Activated T-helper 2 cell treated with anti-CD3 and anti-CD28 coated beads, Interferon-gamma antibody, Interleukin-2, Interleukin-4, amounts not matched to agents 10 μg/mL and 5 μg/mL and 100 μg/mL, durations not matched to agents 14 hours and 24 hours and 36 hours (primary cell): Measurements from ENCODE around the gene GNA14. TPM values are rescaled to one million over a fixed set of nuclear protein-coding genes. Genes with fewer than 3 reads are reported as not detected.

Source experiments
- DNase-seq: peaks from one replicate; pipeline ENCODE4 v3.0.0; 2021; ENCODE audit warnings: low spot score
- H3K27ac Mint-ChIP-seq: one replicate; pipeline ENCODE4 v1.8.0; 2021; ENCODE audit warnings: mixed read lengths
- H3K27me3 Mint-ChIP-seq: one replicate; pipeline ENCODE4 v1.8.0; 2021; ENCODE audit warnings: low read depth, mixed read lengths
- H3K36me3 Mint-ChIP-seq: one replicate; pipeline ENCODE4 v1.8.0; 2021; ENCODE audit warnings: low read depth, mixed read lengths
- H3K4me1 Mint-ChIP-seq: one replicate; pipeline ENCODE4 v1.8.0; 2021; ENCODE audit warnings: low read depth, mixed read lengths
- H3K4me3 Mint-ChIP-seq: one replicate; pipeline ENCODE4 v1.8.0; 2021; ENCODE audit warnings: low read depth, mild to moderate bottlenecking, moderate library complexity, mixed read lengths
- H3K9me3 Mint-ChIP-seq: one replicate; pipeline ENCODE4 v1.8.0; 2021; ENCODE audit warnings: mixed read lengths
- intact Hi-C: fragments of 100-400 bp; cut with micrococcal nuclease; formaldehyde crosslinking; loops from one replicate; pipeline ENCODE4 v1.15.1; 2023
- total RNA-seq: library from RNA; stranded (reverse); gene quantifications from 2 replicates; pipeline ENCODE4 v1.2.3, GENCODE V29; 2022

Gene GNA14
- total RNA-seq, 1 donor from 2014 or later, result 0.09 TPM

- Mint-ChIP-seq H3K27me3 (peaks cover 8% of the 10 kb centered on the region), H3K4me3 (no peak overlapping the region), H3K9me3 (no peaks in the 10 kb centered on the region), H3K4me1 (no peaks in the 10 kb centered on the region), H3K36me3 (no peaks in the 10 kb centered on the region), H3K27ac (no peak overlapping the region)
- intact Hi-C loops, result no loop called here
- DNase-seq, result no peak
Measured at GRCh38 chr9:77533671-77534070, 114.5 kb downstream of the GNA14 start.

GRCh38 chr9:77532607-77533006, 115.5 kb downstream of the GNA14 start:
- Mint-ChIP-seq H3K4me3 (no peak overlapping the region), H3K4me1 (no peaks in the 10 kb centered on the region), H3K36me3 (no peaks in the 10 kb centered on the region), H3K27me3 (peaks cover 5% of the 10 kb centered on the region), H3K27ac (no peak overlapping the region), H3K9me3 (no peaks in the 10 kb centered on the region)
- intact Hi-C loops, result no loop called here
- no peak for DNase-seq

GRCh38 chr9:77531400-77531799, 116.7 kb downstream of the GNA14 start:
- no peak overlapping the region for H3K4me3 Mint-ChIP-seq
- no peaks in the 10 kb centered on the region for H3K4me1 Mint-ChIP-seq
- H3K27me3 Mint-ChIP-seq, result peaks cover 6% of the 10 kb centered on the region
- H3K9me3 Mint-ChIP-seq, result no peaks in the 10 kb centered on the region
- H3K36me3 Mint-ChIP-seq, result no peaks in the 10 kb centered on the region
- H3K27ac Mint-ChIP-seq, result no peak overlapping the region
- DNase-seq, result no peak
- intact Hi-C loops, result no loop called here

- Mint-ChIP-seq H3K36me3 (no peaks in the 10 kb centered on the region), H3K27me3 (peaks cover 1% of the 10 kb centered on the region), H3K4me1 (no peaks in the 10 kb centered on the region), H3K9me3 (no peaks in the 10 kb centered on the region), H3K4me3 (no peak overlapping the region), H3K27ac (no peak overlapping the region)
- no peak for DNase-seq
- intact Hi-C loops, result no loop called here
Measured at GRCh38 chr9:77523891-77524290, 124.2 kb downstream of the GNA14 start.

GRCh38 chr9:77521091-77521490, 127.0 kb downstream of the GNA14 start:
- Mint-ChIP-seq H3K4me1 (no peaks in the 10 kb centered on the region), H3K4me3 (no peak overlapping the region), H3K36me3 (no peaks in the 10 kb centered on the region), H3K27ac (no peak overlapping the region), H3K9me3 (no peaks in the 10 kb centered on the region), H3K27me3 (no peaks in the 10 kb centered on the region)
- intact Hi-C loops, result no loop called here
- DNase-seq, result no peak

GRCh38 chr9:77518688-77519087, 129.4 kb downstream of the GNA14 start:
- Mint-ChIP-seq H3K4me1 (peaks cover 2% of the 10 kb centered on the region), H3K9me3 (no peaks in the 10 kb centered on the region), H3K4me3 (no peak overlapping the region), H3K27me3 (no peaks in the 10 kb centered on the region), H3K27ac (no peak overlapping the region), H3K36me3 (no peaks in the 10 kb centered on the region)
- intact Hi-C loops, result no loop called here
- no peak for DNase-seq

- Mint-ChIP-seq H3K9me3 (no peaks in the 10 kb centered on the region), H3K4me3 (no peak overlapping the region), H3K27ac (no peak overlapping the region), H3K27me3 (no peaks in the 10 kb centered on the region), H3K4me1 (peaks cover 2% of the 10 kb centered on the region), H3K36me3 (no peaks in the 10 kb centered on the region)
- intact Hi-C loops, result no loop called here
- no peak for DNase-seq
Measured at GRCh38 chr9:77516781-77517180, 131.3 kb downstream of the GNA14 start.

GRCh38 chr9:77514886-77515711, 133.0 kb downstream of the GNA14 start:
- no peaks in the 10 kb centered on the region for H3K9me3 Mint-ChIP-seq
- H3K4me3 Mint-ChIP-seq, result no peak overlapping the region
- no peaks in the 10 kb centered on the region for H3K27me3 Mint-ChIP-seq
- no peaks in the 10 kb centered on the region for H3K36me3 Mint-ChIP-seq
- no peak overlapping the region for H3K27ac Mint-ChIP-seq
- intact Hi-C loops, result no loop called here
- peaks cover 2% of the 10 kb centered on the region for H3K4me1 Mint-ChIP-seq
- DNase-seq, result no peak

GRCh38 chr9:77513457-77513856, 134.7 kb downstream of the GNA14 start:
- Mint-ChIP-seq H3K4me3 (no peak overlapping the region), H3K9me3 (no peaks in the 10 kb centered on the region), H3K27ac (no peak overlapping the region), H3K27me3 (no peaks in the 10 kb centered on the region), H3K4me1 (peaks cover 2% of the 10 kb centered on the region), H3K36me3 (no peaks in the 10 kb centered on the region)
- DNase-seq, result no peak
- intact Hi-C loops, result no loop called here

- intact Hi-C loops, result no loop called here
- H3K9me3 Mint-ChIP-seq, result no peaks in the 10 kb centered on the region
- H3K4me3 Mint-ChIP-seq, result no peak overlapping the region
- H3K27ac Mint-ChIP-seq, result no peak overlapping the region
- H3K4me1 Mint-ChIP-seq, result peaks cover 2% of the 10 kb centered on the region
- H3K36me3 Mint-ChIP-seq, result no peaks in the 10 kb centered on the region
- H3K27me3 Mint-ChIP-seq, result peaks cover 2% of the 10 kb centered on the region
- no peak for DNase-seq
Measured at GRCh38 chr9:77512876-77513275, 135.2 kb downstream of the GNA14 start.

- intact Hi-C loops, result no loop called here
- Mint-ChIP-seq H3K9me3 (no peaks in the 10 kb centered on the region), H3K27ac (no peak overlapping the region), H3K36me3 (no peaks in the 10 kb centered on the region), H3K27me3 (peaks cover 2% of the 10 kb centered on the region), H3K4me3 (no peak overlapping the region), H3K4me1 (peaks cover 2% of the 10 kb centered on the region)
- DNase-seq, result no peak
Measured at GRCh38 chr9:77511525-77511924, 136.6 kb downstream of the GNA14 start.

- intact Hi-C loops, result no loop called here
- DNase-seq, result no peak
- no peak overlapping the region for H3K27ac Mint-ChIP-seq
- H3K4me1 Mint-ChIP-seq, result peaks cover 2% of the 10 kb centered on the region
- peaks cover 2% of the 10 kb centered on the region for H3K27me3 Mint-ChIP-seq
- no peaks in the 10 kb centered on the region for H3K9me3 Mint-ChIP-seq
- H3K4me3 Mint-ChIP-seq, result no peak overlapping the region
- no peaks in the 10 kb centered on the region for H3K36me3 Mint-ChIP-seq
Measured at GRCh38 chr9:77510666-77511065, 137.5 kb downstream of the GNA14 start.

GRCh38 chr9:77508396-77508795, 139.7 kb downstream of the GNA14 start:
- Mint-ChIP-seq H3K9me3 (no peaks in the 10 kb centered on the region), H3K27me3 (peaks cover 2% of the 10 kb centered on the region), H3K36me3 (no peaks in the 10 kb centered on the region), H3K27ac (no peak overlapping the region), H3K4me3 (no peak overlapping the region), H3K4me1 (no peaks in the 10 kb centered on the region)
- no peak for DNase-seq
- intact Hi-C loops, result no loop called here
